Measurements from ENCODE around the gene HS2ST1.

HS2ST1 gene

GRCh38 chr1:87045761-87046304, 131.4 kb downstream of the HS2ST1 start:
- H3K9me3 ChIP-seq (ENCODE audit: insufficient read depth, low read depth, low read length), result 0 out of 2 replicates have a peak, but pooled peaks cover 8% of the 10 kb centered on the region
- H3K4me2 ChIP-seq (ENCODE audit: low read depth, low read length, poor library complexity, severe bottlenecking), result no peak overlapping the region
- H3K27me3 ChIP-seq (ENCODE audit: insufficient read depth, low read length, poor library complexity, severe bottlenecking), result no peaks in the 10 kb centered on the region
- H3F3A ChIP-seq (ENCODE audit: low read depth), result peaks cover 5% of the 10 kb centered on the region; the same call in 1 of the 2 replicates
- 0 out of 2 replicates have a peak, but pooled peaks cover 5% of the 10 kb centered on the region for H3K79me2 ChIP-seq (ENCODE audit: insufficient read depth, low read length)
- no peak overlapping the region for H2AFZ ChIP-seq (ENCODE audit: low read length)
- no peak for TF ChIP-seq CTCF (conservative IDR thresholded peaks at IDR 0.05; ENCODE audit: low read length)
- TF ChIP-seq EZH2phosphoT487 (IDR thresholded peaks at IDR 0.05; ENCODE audit: borderline replicate concordance), result no peak
- peaks cover 19% of the 10 kb centered on the region for H3K4me1 ChIP-seq (ENCODE audit: insufficient read depth, low read length, poor library complexity, severe bottlenecking)
- H4K20me1 ChIP-seq (ENCODE audit: insufficient read depth, low read length, poor library complexity, severe bottlenecking), result no peaks in the 10 kb centered on the region
- H3K36me3 ChIP-seq (ENCODE audit: insufficient read depth, low read length), result no peaks in the 10 kb centered on the region
- no peak overlapping the region for H3K4me3 ChIP-seq (ENCODE audit: low read length, poor library complexity, severe bottlenecking)
- no peaks in the 10 kb centered on the region for H3K9me2 ChIP-seq (replicated peaks; ENCODE audit: low read depth, low read length)
- H3K9ac ChIP-seq (ENCODE audit: low read depth, low read length, poor library complexity, severe bottlenecking), result no peak overlapping the region

- Histone ChIP-seq H3K9me2 (replicated peaks; ENCODE audit: low read depth, low read length) (no peaks in the 10 kb centered on the region), H3F3A (ENCODE audit: low read depth) (peaks cover 3% of the 10 kb centered on the region; the same call in 1 of the 2 replicates), H3K9ac (ENCODE audit: low read depth, low read length, poor library complexity, severe bottlenecking) (no peak overlapping the region), H3K4me1 (ENCODE audit: insufficient read depth, low read length, poor library complexity, severe bottlenecking) (peaks cover 13% of the 10 kb centered on the region), H4K20me1 (ENCODE audit: insufficient read depth, low read length, poor library complexity, severe bottlenecking) (no peaks in the 10 kb centered on the region), H3K79me2 (ENCODE audit: insufficient read depth, low read length) (0 out of 2 replicates have a peak, but pooled peaks cover 5% of the 10 kb centered on the region), H3K4me3 (ENCODE audit: low read length, poor library complexity, severe bottlenecking) (no peak overlapping the region), H3K9me3 (ENCODE audit: insufficient read depth, low read depth, low read length) (0 out of 2 replicates have a peak, but pooled peaks cover 8% of the 10 kb centered on the region), H3K27me3 (ENCODE audit: insufficient read depth, low read length, poor library complexity, severe bottlenecking) (no peaks in the 10 kb centered on the region), H3K36me3 (ENCODE audit: insufficient read depth, low read length) (no peaks in the 10 kb centered on the region), H2AFZ (ENCODE audit: low read length) (no peak overlapping the region), H3K4me2 (ENCODE audit: low read depth, low read length, poor library complexity, severe bottlenecking) (no peak overlapping the region)
- TF ChIP-seq CTCF (conservative IDR thresholded peaks at IDR 0.05; ENCODE audit: low read length), result no peak
- TF ChIP-seq EZH2phosphoT487 (IDR thresholded peaks at IDR 0.05; ENCODE audit: borderline replicate concordance), result no peak
Measured at GRCh38 chr1:87046951-87047350, 132.5 kb downstream of the HS2ST1 start.

GRCh38 chr1:87048237-87048636, 133.8 kb downstream of the HS2ST1 start:
- TF ChIP-seq CTCF (conservative IDR thresholded peaks at IDR 0.05; ENCODE audit: low read length), result no peak
- Histone ChIP-seq H3K36me3 (ENCODE audit: insufficient read depth, low read length) (no peaks in the 10 kb centered on the region), H2AFZ (ENCODE audit: low read length) (no peak overlapping the region), H3K9ac (ENCODE audit: low read depth, low read length, poor library complexity, severe bottlenecking) (no peak overlapping the region), H3K4me1 (ENCODE audit: insufficient read depth, low read length, poor library complexity, severe bottlenecking) (peaks cover under 1% of the 10 kb centered on the region), H3K27me3 (ENCODE audit: insufficient read depth, low read length, poor library complexity, severe bottlenecking) (no peaks in the 10 kb centered on the region), H3K4me3 (ENCODE audit: low read length, poor library complexity, severe bottlenecking) (no peak overlapping the region), H3F3A (ENCODE audit: low read depth) (no peaks in the 10 kb centered on the region), H3K9me3 (ENCODE audit: insufficient read depth, low read depth, low read length) (0 out of 2 replicates have a peak, but pooled peaks cover 8% of the 10 kb centered on the region), H3K4me2 (ENCODE audit: low read depth, low read length, poor library complexity, severe bottlenecking) (no peak overlapping the region), H4K20me1 (ENCODE audit: insufficient read depth, low read length, poor library complexity, severe bottlenecking) (no peaks in the 10 kb centered on the region), H3K79me2 (ENCODE audit: insufficient read depth, low read length) (peaks cover 11% of the 10 kb centered on the region; the same call in 1 of the 2 replicates), H3K9me2 (replicated peaks; ENCODE audit: low read depth, low read length) (no peaks in the 10 kb centered on the region)
